Measurements from ENCODE around the gene TNRC18.
"Not testable (repeated sequence)": the region's sequence is repeated elsewhere in the genome, so short reads cannot be mapped to it uniquely, and the experiment has no call there.

TNRC18 gene

DNA sequence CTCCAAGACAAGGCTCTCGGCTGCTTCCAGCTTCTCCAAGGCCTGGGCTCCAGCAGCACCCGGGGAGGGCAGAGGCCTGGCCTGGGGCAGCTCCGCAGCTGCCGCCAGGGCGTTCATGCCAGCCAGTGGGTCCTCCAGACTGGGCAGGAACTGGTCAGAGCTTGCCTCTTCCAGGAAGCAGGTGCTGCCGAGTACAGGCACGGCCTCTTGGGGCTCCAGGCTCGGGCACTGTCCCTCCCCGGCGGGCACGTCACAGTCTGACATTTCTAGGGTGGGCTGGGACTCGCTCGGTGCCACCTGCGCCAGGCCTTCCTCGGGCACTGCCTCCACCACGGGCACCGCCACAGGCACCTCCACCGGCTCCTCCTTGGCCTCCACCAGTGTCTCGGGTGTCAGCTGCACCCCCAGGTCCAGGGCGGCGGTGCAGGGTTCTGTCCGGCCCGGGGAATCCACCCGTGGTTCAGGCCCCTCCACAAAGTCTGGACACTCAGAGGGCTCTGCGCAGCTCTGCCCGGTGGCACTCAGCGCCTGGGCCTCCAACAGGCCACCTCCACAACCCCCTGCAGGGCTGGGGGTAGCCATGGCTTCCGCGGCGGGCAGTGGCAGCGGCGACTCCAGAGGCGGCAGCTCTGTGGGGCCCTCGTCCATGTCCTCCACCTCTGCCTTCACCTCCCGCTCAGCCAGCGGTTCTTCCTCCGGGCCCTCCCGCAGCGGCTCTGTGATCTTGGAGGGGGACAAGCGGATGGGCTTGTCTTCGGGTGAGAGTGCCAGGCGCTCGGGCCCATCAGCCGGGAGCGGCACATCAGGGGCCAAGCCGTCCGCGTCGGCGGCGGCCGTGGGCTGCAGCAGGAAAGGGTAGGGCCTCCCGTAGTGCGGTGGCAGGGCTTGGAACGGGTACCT, 52.9 kb downstream of the TNRC18 start:
- no peak for DNase-seq

DNA sequence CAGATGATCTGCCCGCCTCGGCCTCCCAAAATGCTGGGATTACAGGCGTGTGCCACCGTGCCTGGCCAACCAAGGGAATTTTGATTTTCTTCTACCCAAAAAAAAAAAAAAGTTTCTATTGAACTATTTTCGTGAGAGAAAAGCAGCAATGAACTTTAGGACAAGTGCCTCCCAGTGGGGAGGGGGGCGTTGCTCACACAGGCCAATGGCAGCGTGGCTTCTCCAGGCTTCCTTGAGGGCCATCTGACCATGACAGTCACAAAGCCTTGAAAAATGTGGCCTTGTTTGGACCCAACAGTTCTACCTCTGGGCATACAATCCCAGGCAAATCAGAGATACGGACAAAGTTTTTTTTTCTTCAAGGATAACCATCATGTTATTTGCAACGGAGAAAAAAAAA, 56.0 kb downstream of the TNRC18 start:
- DNase-seq: no peak

DNA sequence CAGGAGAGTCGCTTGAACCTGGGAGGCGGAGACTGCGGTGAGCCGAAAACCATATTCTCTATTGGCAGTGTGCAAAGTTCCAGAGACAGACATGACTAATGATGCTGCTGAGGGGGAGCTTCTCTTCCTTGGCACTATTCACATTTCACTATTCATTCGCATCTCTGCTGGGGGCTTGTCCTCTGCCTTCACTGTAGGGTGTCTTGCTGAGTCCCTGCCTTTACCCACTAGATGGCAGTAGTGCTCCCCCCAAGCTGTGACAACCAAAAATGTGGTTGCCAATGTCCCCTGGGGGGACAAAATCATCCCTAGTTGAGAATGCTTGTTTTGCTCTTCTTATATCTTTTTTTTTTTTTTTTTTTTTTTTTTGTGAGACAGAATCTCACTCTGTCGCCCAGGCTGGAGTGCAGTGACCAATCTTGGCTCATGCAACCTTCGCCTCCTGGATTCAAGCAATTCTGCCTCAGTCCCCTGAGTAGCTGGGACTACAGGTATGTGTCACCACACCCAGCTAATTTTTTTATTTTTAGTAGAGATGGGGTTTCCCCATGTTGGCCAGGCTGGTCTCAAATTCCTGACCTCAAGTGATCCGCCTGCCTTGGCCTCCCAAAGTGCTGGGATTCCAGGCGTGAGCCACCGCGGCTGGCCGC, 57.5 kb downstream of the TNRC18 start:
- peak; percentile 79 for DNase-seq

DNA sequence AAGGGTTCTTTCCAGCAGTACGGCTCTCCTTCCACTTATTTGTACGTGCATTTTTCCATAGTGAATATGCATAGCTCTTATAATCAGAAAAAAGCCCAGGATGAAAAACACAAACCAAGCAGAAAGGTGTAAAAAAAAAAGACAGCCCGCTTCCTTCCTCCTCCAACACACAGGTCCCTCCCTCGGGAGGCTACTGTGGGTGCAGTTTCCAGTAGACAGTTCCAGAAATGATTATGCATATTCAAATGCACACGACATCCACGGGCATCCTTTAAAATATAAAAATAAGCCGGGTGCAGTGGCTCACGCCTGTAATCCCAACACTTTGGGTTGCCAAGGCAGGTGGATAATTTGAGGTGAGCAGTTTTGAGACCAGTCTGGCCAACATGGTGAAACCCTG, 59.9 kb downstream of the TNRC18 start:
- DNase-seq: no peak

DNA sequence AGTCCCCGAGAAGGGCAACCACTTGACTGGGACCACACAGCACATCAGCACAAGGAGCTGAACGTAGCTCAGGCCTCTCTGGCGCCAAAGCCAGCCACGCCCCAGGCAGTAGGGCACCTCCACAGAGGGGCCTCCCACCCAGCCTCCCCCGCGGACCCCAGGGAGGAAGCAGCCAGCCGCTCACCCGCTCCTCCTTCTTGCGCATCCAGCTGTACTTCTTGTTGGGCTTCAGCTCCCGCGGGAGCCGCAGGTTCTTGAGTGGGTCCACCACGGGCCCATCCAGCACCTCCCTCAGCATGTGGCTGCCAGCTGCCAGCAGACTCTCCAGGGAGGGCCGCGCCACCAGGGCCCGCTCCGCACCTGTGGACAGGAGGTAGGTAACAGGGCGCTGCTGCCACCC, 61.2 kb downstream of the TNRC18 start:
- no peak for DNase-seq

DNA sequence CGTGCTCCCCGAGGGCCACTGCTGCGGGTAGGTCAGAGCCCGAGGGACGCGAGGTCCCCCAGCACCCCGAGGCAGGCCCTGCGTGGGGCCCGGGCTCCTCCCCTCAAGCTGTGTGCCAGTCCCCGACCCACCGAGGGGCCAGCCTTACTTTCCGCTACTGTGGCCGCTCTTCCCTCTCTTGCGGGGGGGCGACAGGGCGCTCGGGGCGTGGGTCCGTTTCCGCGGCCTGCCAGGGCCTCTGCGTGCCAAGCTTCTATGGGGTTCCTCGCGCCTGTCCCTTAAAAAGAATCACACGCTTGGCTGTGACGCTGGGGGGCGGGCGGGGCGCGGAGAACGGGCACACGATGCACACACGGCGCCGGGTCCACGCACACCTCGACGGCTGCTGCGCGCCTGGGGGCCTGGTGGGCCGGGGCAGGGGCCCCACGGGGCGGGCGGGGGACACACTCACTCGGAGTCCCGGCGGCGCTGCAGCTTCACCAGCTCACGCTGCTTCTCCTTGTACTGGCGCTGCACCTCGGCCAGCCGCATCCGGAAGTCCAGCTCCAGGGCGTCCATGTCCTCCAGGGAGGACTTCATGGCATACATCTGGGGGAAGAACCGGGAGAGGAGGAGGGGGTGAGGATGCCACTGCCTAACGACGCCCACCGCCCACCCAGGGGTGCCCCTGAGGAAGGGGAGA, 62.0 kb downstream of the TNRC18 start:
- no peak for DNase-seq

DNA sequence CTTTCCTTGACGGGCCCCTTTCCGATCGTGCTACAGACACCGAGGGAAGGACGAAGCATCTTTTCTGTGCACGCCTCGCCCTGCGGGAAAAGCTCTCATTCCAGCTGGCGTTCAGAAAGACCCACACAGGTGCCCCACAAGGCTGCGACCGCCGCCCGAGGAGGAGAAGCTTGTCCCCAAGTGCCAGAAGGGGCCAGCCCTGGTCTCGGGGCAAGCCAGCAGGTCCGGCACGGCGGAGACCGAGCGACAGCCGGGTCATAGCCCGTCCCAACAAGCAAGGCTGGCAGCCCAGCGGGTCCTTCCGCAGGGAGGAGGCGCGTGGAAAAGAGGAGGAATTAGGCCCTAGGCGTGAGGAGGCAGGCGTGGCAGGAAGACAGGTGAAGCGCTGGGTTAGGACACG, 62.7 kb downstream of the TNRC18 start:
- no peak for DNase-seq

DNA sequence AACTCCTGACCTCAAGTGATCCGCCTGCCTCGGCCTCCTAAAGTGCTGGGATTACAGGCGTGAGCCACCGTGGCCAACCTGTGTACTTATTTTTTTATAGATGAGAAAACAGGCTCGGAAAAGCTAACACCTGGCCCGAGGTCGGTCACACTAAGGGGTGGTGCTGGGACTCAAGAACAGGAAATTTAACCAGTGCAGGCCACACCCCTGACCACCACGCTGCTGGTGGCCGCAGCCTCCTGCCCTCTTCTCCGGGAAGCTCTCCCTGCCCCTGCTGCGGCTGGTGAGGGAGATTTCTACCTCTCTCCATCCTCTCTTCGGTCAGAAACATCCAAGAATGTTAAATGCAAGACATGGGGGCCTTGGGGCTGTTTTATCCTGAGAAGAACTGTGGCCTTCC, 63.2 kb downstream of the TNRC18 start:
- DNase-seq: no peak

DNA sequence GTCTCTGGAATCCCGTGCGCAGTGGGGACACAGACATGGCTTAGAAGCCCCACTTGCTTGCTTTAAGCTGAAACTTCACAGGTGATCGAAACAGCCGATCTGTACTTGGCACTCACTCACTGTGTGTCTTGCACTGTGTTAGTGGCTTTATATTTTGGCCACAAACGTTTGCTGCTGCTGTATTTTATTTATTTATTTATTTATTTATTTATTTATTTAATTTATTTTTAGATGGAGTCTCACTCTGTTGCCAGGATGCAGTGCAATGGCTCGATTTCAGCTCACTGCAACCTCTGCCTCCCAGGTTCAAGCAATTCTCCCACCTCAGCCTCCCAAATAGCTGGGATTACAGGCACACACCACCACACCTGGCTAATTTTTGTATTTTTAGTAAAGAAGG, 63.6 kb downstream of the TNRC18 start:
- DNase-seq: not testable (repeated sequence)

DNA sequence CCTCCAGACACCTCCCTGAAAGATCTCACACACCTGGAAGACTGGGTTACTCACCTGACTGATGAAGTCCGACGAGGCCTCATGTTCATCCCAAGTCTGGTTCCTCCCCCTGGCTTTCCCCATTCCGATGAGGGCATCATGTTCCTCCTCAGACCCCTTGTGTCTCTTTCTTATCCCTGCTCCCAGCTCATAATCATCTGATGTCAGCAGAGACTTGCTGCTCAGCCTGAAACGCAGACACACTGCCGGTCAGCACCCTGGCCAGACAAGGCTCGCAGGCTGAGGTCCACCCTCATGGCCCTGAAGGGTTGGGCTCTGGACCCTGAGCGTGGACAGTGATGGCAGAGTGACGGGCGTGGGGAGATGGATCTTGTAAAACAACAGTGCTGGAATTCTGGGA, 64.3 kb downstream of the TNRC18 start:
- no peak for DNase-seq

DNA sequence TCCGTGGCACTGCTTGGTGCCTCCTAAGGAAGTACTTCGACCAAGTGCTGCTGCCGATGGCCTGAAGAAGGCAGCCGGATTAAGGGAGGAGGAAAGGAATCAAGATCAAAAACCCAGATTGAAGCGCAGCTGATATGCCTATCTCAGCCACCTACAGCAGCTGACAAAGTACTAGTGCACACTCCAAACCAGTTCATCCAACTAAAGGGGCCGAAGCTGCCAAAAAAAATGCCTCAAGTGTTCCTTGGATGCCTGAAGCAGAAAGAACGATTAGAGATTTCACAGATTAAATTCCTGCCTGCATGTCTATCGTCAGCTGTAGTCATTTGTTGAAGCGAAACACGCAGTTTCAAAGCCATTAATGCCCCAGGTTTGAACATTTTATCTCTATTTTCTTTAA, 65.7 kb downstream of the TNRC18 start:
- no peak for DNase-seq

DNA sequence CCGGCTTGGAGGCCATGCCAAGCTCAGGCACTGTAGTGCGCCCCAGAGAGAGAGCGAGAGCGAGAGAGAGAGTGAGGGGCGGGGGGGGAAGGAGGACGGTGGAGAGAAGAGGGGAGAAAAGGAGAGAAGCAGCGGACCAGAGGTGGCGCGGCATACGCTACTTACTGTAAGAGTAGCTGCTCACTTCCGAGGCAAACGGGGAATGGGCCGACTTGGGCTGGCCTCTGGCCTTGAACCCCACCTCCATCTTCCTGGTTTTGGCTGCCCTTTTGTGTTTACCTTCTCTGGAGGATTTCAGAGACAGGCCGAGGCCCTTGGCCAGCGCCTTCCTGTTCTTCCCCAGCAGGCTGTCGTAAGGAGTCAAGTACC, 66.9 kb downstream of the TNRC18 start:
- no peak for DNase-seq

DNA sequence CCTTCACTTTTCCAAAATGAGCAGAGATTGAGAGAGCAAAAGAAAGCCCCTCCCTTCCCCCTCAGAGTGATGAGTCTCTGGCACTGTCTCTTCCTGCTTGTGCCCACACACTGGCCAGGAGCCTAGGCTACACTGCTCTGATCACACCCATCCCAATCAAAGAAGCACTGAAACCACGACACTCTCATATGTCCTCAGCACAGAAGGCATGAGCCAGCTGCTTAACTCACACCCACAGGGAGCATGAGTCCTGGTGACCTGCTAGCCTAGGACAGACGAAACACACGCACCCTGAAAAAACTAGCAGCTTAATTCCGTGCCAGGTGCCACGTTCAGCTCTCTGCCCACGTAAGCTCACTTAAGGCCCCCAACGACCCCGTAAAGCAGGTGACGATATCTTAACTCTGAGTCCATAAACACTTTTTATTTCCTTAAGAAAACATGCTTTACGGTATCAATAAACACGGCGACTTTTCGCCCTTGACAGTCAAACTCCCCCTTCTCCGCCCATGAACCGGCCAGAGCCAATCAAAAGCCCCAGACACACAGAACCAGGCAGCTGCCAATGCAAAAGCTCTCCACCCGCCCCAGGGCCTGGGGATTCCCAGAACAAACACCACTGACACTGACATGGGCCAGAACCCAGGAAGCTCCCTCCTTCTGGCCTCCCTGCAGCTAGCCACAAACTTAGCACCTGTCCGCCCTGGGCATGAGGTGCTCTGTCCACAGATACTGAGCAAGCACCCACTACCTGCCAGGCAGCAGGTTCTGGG, 69.0 kb downstream of the TNRC18 start:
- no peak for DNase-seq

DNA sequence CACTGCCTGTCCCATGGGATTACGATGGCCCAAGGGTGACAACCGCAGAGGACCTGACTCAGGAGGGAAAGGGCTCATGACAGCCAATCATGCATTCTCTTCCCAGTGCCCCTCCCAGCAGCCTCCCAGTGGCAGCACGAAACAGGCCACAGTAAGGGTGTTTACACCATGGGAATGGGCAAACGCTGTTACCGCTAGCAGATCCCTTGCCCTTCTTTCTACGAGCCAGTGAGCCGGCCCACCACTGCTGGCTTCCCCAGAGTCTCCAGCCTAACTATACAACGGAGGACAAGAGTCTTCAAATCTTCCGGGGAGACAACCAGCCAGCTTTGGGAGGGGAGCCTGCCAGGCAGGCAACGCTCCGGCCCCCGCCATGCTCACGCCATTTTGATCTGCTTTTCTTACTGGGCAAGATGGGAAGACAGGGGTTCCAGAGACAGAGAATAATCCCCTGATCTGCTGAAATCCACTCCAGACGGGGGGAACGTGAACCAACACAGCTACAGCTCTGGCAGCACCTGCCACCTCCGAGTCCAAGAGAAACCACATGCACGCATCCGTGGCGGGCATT, 71.1 kb downstream of the TNRC18 start:
- DNase-seq: no peak

DNA sequence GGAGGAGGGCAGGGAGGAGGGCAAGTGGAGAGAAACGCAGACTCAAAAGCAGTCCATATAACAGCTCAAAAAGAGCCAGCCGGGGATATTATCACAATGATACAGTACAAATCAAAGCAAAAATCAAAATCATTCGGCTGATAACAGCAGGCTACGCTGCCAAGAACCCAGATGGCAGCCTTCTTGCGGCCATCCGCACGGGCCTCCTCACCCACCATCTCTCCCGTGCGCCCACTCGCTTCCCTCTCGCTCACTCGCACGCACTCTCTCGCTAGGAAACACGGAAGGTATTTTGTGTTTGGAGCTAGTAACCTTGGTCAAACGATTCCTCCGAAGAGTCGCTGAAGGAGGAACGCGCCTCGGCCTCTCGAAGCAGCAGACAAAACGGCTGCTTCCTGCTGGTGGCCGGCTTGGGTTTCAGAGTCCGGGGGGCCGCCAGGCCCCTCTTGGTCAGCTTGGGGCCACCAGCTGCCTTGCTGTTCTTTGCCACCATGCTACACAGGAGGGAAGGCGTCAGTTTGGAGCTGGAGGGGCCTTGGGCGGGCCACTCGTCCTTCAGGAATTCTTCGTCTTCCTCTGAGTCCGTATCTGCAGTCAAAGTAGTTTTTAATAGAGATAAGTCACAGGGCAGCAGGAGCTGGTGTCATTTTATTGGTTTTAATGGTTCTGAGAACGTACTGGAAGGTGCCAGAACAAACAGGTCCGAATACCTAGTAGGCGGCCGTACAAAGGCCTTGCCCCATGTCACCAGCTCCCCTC, 71.9 kb downstream of the TNRC18 start:
- no peak for DNase-seq

DNA sequence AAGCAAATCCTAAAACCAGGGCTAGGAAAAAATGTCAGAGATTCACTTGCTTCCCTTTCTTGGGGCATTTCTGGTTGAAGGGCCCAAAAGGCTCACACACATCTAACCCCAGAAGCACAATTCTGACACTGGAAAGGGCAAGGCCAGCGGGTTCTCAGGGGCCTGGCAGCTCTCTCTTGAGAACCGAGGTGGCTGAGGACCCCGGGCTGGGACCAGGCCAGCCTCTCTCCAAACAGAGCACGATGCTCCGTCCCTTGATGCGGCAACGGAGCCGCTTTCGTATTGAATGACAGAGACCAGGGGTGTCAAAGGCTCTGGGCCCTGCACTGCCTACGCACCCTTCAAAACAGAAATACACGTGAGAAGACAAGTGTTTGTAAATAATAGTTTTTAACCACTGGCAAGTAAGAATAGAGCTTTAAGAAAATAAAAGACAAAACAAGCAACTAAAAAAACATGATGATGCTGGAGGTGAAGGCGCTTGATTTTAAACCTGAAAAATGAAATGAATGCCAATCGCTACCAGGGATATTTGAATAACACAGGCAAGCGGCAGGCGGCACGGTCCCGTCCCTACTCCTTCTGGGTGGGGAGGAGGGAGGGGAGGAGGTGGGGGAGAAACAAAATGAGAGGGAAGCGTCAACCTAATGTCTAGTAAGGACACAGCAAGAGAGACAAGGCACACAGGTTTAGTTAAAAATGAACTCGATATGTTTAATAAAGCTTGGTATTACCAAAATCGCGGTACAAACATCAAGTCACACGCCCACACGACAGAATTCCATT, 72.8 kb downstream of the TNRC18 start:
- DNase-seq: no peak

DNA sequence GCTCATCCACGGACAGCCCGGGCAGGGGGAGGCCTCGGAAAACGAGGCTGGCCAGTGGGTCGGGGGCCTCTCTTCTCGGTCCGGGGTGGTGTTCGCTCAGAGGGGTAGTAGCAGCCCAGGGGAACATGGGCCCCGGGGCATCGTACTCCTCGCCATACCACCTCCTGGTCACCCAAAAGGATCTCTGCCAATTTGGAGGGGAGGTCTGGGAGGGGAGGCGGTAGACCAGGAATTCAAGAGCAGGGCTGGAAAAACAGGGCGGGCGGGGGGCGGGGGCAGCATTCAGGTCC, 73.5 kb downstream of the TNRC18 start:
- DNase-seq: no peak

DNA sequence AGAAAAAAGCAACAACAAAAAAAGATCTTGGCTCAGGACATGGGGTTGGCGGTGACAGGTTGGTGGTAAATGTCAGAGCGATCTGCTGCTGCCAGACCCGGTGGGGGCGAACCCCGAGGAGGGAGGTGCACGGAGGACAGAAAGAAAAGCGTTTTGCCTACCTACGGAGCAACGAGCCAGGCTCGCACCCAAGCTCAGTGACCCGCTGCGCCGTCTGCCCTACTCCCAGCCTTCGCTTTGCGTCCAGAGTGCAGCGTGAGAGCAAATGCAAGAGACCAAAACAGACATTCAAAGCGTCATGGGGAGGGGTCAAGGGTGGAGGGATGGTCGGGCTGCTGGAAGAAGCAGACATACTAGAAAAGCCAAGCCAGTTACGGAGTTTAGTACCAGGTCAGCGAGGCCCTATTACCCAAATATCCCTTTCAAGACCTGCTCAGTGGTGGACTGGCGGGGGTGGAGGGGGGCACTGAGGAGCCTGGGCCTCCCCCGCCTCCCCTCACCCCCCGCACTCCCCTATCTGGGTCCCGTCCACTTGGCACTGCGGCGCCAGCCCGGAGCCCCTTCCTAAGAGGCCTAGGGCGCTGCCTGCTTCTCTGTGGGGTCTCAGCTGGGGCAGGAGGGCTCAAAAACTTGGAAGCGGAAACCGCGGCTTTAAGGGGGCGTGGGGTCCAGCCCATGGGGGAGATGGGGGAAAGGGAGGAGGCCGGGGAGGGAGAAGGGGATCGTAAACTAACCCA, 74.0 kb downstream of the TNRC18 start:
- no peak for DNase-seq

DNA sequence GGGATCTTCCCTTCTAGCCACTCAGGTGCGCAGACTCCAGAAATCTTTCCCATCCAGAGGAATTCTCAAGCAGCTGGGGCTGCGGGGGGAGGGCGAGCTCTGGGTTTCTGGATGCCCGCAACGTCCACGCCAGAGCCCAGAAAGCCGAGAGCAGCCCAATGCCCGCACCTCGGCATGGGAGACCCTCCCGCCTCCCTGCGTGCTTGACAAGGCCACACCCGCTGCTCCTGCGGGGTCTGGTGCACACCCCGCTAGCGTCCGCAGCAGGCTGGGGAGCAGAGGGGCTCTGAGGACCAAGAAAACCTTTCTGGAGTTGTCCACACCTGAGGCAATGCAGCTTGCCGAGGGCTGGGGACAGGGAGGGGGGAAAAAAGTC, 74.6 kb downstream of the TNRC18 start:
- DNase-seq: no peak

DNA sequence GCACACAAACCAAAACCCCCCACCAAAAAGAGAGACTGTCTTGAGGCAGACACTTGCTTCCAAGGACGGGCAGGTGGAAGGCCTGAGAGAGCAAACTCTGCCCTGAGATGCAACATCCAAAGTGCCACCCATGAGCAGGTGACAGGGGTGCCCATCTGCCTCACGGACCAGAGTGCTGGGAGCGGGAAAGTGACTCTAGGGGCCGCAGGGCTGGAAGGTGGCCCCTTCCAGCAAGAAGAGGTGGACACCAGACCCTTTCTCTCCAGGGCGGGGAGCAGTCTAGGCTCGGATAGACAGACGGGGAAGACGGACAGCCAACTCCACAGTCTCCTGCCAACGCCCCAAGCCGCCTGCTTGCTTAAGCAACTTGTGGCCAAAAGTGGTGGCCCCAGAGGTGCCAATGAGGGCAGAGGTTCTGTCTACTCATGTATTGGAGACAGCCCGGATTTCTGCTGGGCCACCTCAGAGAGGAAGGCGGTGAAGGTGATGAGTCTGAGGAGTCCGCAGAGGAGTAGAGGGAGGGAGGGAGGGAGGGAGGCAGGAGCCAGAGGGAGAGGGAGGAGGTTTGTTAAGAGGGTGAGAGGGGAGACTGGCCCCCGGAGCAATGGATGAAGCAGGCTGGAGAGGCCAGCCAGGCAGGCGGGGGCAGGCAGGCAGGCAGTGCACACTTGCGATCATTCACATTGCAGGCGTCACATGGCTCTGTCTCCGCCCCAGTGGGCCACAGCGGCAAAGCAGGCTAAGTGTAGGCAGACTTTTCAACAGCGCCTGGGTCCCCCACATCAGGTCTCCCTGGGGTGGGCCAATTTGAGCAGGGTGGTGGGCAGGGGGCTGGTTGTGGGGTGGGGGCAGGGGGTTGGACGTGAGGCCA, 75.3 kb downstream of the TNRC18 start:
- DNase-seq: no peak
